MM.1S (cell line): Measurements from ENCODE around the gene CD320.
"Not testable (repeated sequence)": the region's sequence is repeated elsewhere in the genome, so short reads cannot be mapped to it uniquely, and the experiment has no call there.

Source experiments
- DNase-seq: peaks from one replicate; pipeline ENCODE4 v3.0.0-alpha.2; 2015
- H2AFZ ChIP-seq: fragments of 300-600 bp; sonication (generic); 2 replicates; pipeline ENCODE4 v1.6.0; 2016; ENCODE audit warnings: antibody characterized with exemption, low read length
- H3F3A ChIP-seq: fragments of 300-600 bp; sonication (generic); 2 replicates; pipeline ENCODE4 v1.6.1; 2016; ENCODE audit warnings: mild to moderate bottlenecking, antibody characterized with exemption, low read length, moderate library complexity, mixed read lengths; ENCODE audit not compliant: insufficient read depth
- H3K27ac ChIP-seq: fragments of 300-600 bp; sonication (generic); 2 replicates; pipeline ENCODE4 v1.5.1; 2016; ENCODE audit warnings: mild to moderate bottlenecking, low read length
- H3K27me3 ChIP-seq: fragments of 300-600 bp; sonication (generic); replicated peaks from 2 replicates; pipeline ENCODE4 v1.6.0; 2016; ENCODE audit warnings: low read length; ENCODE audit not compliant: insufficient read depth
- H3K36me3 ChIP-seq: fragments of 300-600 bp; sonication (generic); replicated peaks from 2 replicates; pipeline ENCODE4 v1.6.1; 2016; ENCODE audit warnings: mild to moderate bottlenecking, low read length, mixed read lengths; ENCODE audit not compliant: insufficient read depth
- H3K4me1 ChIP-seq: fragments of 300-600 bp; sonication (generic); 2 replicates; pipeline ENCODE4 v1.6.1; 2016; ENCODE audit warnings: low read length, mixed read lengths
- H3K4me2 ChIP-seq: fragments of 300-600 bp; sonication (generic); 2 replicates; pipeline ENCODE4 v1.6.0; 2016; ENCODE audit warnings: low read depth, low read length
- H3K4me3 ChIP-seq: fragments of 300-600 bp; sonication (generic); 2 replicates; pipeline ENCODE4 v1.5.1; 2016; ENCODE audit warnings: low read length, mixed read lengths
- H3K79me2 ChIP-seq: fragments of 300-600 bp; sonication (generic); 2 replicates; pipeline ENCODE4 v1.6.1; 2016; ENCODE audit warnings: mixed run types, low read length, mixed read lengths
- H3K9ac ChIP-seq: fragments of 300-600 bp; sonication (generic); 2 replicates; pipeline ENCODE4 v1.6.1; 2016; ENCODE audit warnings: low read length, mixed read lengths
- H3K9me2 ChIP-seq: fragments of 300-600 bp; sonication (generic); replicated peaks from 2 replicates; pipeline ENCODE4 v1.6.1; 2016; ENCODE audit warnings: mild to moderate bottlenecking, low read length, mixed read lengths; ENCODE audit not compliant: insufficient read depth
- H3K9me3 ChIP-seq: fragments of 300-600 bp; sonication (generic); replicated peaks from 2 replicates; pipeline ENCODE4 v1.6.1; 2016; ENCODE audit warnings: mild to moderate bottlenecking, low read length, mixed read lengths; ENCODE audit not compliant: insufficient read depth
- H4K20me1 ChIP-seq: fragments of 300-600 bp; sonication (generic); 2 replicates; pipeline ENCODE4 v1.6.1; 2016; ENCODE audit warnings: mild to moderate bottlenecking, low read length, moderate library complexity, mixed read lengths; ENCODE audit not compliant: insufficient read depth
- CTCF ChIP-seq: fragments of 300-600 bp; sonication (generic); IDR thresholded peaks from 2 replicates; pipeline ENCODE4 v1.5.1; 2016; ENCODE audit warnings: antibody characterized with exemption, low read length, mixed read lengths
- EZH2 ChIP-seq: fragments of 300-600 bp; sonication (generic); optimal IDR thresholded peaks from 2 replicates; pipeline ENCODE3; 2017; ENCODE audit warnings: low read depth, mild to moderate bottlenecking, antibody characterized with exemption, low read length, mixed read lengths
- EZH2phosphoT487 ChIP-seq: fragments of 300-600 bp; sonication (generic); IDR thresholded peaks from 2 replicates; pipeline ENCODE4 v1.6.1; 2018; ENCODE audit warnings: antibody characterized with exemption, low read length

The CD320 gene

GRCh38 chr19:8352134-8352827, 44.1 kb upstream of the CD320 start:
- Histone ChIP-seq H3K9me3 (no peaks in the 10 kb centered on the region), H4K20me1 (no peaks in the 10 kb centered on the region), H2AFZ (no peak overlapping the region), H3K9me2 (no peaks in the 10 kb centered on the region), H3K4me1 (no peaks in the 10 kb centered on the region), H3K36me3 (no peaks in the 10 kb centered on the region), H3K27me3 (peaks cover 33% of the 10 kb centered on the region), H3K9ac (no peak overlapping the region), H3K79me2 (no peaks in the 10 kb centered on the region), H3K4me3 (no peak overlapping the region), H3K27ac (no peak overlapping the region), H3K4me2 (peak overlapping the region; percentile 46; the same call in 1 of the 2 replicates), H3F3A (no peaks in the 10 kb centered on the region)
- TF ChIP-seq EZH2 (no peak), EZH2phosphoT487 (no peak), CTCF (no peak)
- DNase-seq, result no peak

GRCh38 chr19:8349629-8350372, 41.6 kb upstream of the CD320 start:
- H3K27ac ChIP-seq, H3F3A ChIP-seq, H3K79me2 ChIP-seq, DNase-seq, H3K9me3 ChIP-seq, H3K9ac ChIP-seq, H3K4me2 ChIP-seq, H3K36me3 ChIP-seq, H3K4me3 ChIP-seq, H2AFZ ChIP-seq, H3K4me1 ChIP-seq, H4K20me1 ChIP-seq, H3K9me2 ChIP-seq: not testable (repeated sequence)
- peaks cover 39% of the 10 kb centered on the region for H3K27me3 ChIP-seq

GRCh38 chr19:8343483-8343844, 35.3 kb upstream of the CD320 start:
- no peaks in the 10 kb centered on the region for H3K9me2 ChIP-seq
- H2AFZ ChIP-seq, result peak overlapping the region; percentile 54; the same call in 1 of the 2 replicates
- H3K27me3 ChIP-seq, result peaks cover 60% of the 10 kb centered on the region
- no peaks in the 10 kb centered on the region for H3K4me1 ChIP-seq
- no peak for DNase-seq
- no peak overlapping the region for H3K27ac ChIP-seq
- no peak overlapping the region for H3K9ac ChIP-seq
- H3F3A ChIP-seq, result no peaks in the 10 kb centered on the region
- no peaks in the 10 kb centered on the region for H3K79me2 ChIP-seq
- no peaks in the 10 kb centered on the region for H3K36me3 ChIP-seq
- TF ChIP-seq EZH2phosphoT487 (no peak), EZH2 (no peak), CTCF (no peak)
- peak overlapping the region; percentile 49; the same call in 1 of the 2 replicates for H3K4me3 ChIP-seq
- peak overlapping the region; percentile 75; the same call in 1 of the 2 replicates for H3K4me2 ChIP-seq
- H3K9me3 ChIP-seq, result no peaks in the 10 kb centered on the region
- no peaks in the 10 kb centered on the region for H4K20me1 ChIP-seq
